ENCODE data around the gene EEIG1.

EEIG1 gene

GRCh38 chr9:127941062-127941960 lies 39.5 kb downstream of the EEIG1 start:
- DNase-seq (ENCODE audit: low read depth) = no peak

- DNase-seq (ENCODE audit: low read depth) = no peak
Observed at GRCh38 chr9:127940593-127940992, 40.2 kb downstream of the EEIG1 start.

GRCh38 chr9:127938298-127938690 lies 42.5 kb downstream of the EEIG1 start:
- no peak for DNase-seq (ENCODE audit: low read depth)

GRCh38 chr9:127937388-127938297 lies 43.1 kb downstream of the EEIG1 start, which contains the start of gene DPM2:
Gene DPM2 (minus strand): TSS chr9:127937854. CDS start chr9:127937820, 34 bp downstream.
- peak; percentile 81 for DNase-seq (ENCODE audit: low read depth)

- no peak for DNase-seq (ENCODE audit: low read depth)
Observed at GRCh38 chr9:127937056-127937387, 43.8 kb downstream of the EEIG1 start.

GRCh38 chr9:127936347-127936852 lies 44.4 kb downstream of the EEIG1 start:
- DNase-seq (ENCODE audit: low read depth) = no peak

- DNase-seq (ENCODE audit: low read depth) = no peak
Observed at GRCh38 chr9:127935765-127936221, 45.0 kb downstream of the EEIG1 start.

GRCh38 chr9:127934986-127935385 lies 45.8 kb downstream of the EEIG1 start:
- no peak for DNase-seq (ENCODE audit: low read depth)

GRCh38 chr9:127934248-127934647 lies 46.5 kb downstream of the EEIG1 start:
- no peak for DNase-seq (ENCODE audit: low read depth)

GRCh38 chr9:127931092-127931881 lies 49.5 kb downstream of the EEIG1 start:
- no peak for DNase-seq (ENCODE audit: low read depth)
